ENCODE results near the gene DHX32.
"Not testable (repeated sequence)": the region's sequence is repeated elsewhere in the genome, so short reads cannot be mapped to it uniquely, and the experiment has no call there.

DHX32 gene, protein sequence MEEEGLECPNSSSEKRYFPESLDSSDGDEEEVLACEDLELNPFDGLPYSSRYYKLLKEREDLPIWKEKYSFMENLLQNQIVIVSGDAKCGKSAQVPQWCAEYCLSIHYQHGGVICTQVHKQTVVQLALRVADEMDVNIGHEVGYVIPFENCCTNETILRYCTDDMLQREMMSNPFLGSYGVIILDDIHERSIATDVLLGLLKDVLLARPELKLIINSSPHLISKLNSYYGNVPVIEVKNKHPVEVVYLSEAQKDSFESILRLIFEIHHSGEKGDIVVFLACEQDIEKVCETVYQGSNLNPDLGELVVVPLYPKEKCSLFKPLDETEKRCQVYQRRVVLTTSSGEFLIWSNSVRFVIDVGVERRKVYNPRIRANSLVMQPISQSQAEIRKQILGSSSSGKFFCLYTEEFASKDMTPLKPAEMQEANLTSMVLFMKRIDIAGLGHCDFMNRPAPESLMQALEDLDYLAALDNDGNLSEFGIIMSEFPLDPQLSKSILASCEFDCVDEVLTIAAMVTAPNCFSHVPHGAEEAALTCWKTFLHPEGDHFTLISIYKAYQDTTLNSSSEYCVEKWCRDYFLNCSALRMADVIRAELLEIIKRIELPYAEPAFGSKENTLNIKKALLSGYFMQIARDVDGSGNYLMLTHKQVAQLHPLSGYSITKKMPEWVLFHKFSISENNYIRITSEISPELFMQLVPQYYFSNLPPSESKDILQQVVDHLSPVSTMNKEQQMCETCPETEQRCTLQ

DNA sequence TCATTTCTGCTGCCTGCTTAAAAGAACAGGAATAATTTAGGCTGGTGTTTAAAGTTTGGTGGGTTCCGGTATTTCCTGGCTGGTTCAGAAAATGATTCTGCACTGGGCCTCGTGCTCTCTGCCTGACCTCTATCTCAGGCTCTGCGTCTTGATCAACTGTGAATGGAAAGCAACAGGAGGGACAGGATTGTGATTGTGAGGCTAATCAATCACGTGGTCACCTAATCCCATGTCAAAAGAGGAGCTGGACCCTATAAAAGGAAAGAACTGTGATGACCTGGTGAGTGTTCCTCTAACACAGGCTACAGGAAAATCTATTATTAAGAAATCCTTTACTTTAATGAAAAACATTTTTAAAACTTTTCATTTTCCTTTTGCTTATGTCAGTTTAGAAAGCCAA, at the start of gene DHX32:
TSS of gene DHX32 (minus strand) at position 101 of the 400 bp plus-strand sequence. CDS start 468 bp downstream, outside the sequence.
- DNase-seq: no peak

DNA sequence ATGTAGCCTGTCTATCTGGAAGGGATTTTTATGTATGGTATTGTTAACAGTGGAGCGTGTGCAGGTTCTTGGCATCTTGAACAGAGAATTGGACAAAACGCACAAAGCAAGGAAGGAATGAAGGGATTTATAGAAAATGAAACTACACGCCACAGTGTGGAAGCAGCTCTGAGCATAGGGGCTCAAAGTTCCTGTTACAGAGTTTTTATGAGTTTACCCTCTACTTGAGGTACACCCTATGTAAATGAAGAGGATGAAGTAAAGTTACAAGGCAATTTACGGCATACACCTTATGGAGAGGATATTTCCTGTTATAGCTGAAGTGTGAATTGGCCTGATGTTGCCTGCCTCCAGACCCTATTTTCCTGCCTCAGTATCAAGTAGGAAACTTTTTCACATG, 48.5 kb upstream of the DHX32 start:
- no peak for DNase-seq

DNA sequence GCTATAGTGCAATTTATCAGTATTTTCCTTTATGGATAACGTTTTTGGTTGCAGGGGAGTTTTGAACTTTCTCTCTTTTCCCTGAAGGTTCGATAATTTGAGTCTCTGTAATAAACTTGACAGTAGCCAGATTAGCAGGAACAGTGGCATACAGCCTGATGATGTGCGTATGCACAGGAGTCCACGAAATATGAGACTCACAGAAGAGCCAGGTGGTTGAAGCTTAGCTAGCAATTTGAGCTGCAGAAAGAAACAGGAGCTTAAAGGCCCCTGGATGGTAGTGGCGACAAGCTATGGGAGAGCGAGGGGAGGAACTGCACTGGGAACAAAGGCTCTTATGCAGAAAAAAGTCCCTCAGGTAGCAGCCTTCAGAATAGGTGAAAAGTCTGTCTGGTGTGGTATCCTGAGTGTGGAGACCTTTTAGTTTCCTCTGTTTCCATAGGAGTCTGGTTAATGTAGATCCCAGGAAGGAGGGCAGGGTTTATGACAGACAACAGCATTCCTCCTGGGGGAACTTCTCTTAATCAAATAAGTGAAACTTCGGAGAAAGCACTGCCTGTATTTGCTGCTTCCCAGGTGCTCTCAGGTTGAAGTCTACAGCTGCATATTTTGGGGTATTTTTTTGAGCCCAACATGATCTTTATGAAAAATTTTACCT, 48.0 kb upstream of the DHX32 start:
- DNase-seq: no peak

DNA sequence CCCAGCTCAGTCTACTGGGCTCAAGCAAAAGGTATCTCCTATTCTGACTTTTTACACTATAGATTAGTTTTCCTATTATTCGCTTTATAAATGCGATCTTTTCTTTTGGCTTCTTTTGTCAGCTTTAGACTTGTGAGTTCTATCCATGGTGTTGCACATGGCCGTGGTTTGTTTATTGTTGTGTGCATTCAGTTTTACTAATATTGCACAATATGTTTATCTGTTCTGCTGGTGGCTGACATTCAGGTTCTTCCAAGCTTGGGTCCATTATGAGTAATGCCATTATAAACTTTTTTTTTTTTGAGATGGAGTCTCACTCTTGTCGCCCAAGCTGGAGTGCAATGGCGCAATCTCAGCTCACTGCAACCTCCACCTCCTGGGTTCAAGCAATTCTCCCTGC, 46.2 kb upstream of the DHX32 start:
- not testable (repeated sequence) for DNase-seq

DNA sequence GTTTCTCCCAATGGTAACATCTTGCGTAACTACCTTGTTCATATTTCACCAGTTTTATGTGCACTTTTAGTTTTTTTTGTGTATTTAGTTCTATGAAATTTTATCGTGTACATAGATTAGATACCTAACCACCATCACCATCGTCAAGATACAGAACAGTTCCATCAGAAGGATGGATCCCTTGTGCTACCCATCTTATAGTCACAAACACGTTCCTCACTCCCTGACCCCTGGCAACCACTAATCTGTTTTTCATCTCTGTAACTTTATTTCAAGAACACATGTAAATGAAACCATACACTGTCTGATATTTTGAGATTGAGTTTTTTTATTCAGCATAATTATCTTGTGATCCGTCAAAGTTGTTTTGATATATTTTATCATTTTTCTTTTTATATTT, 45.2 kb upstream of the DHX32 start:
- DNase-seq: no peak

DNA sequence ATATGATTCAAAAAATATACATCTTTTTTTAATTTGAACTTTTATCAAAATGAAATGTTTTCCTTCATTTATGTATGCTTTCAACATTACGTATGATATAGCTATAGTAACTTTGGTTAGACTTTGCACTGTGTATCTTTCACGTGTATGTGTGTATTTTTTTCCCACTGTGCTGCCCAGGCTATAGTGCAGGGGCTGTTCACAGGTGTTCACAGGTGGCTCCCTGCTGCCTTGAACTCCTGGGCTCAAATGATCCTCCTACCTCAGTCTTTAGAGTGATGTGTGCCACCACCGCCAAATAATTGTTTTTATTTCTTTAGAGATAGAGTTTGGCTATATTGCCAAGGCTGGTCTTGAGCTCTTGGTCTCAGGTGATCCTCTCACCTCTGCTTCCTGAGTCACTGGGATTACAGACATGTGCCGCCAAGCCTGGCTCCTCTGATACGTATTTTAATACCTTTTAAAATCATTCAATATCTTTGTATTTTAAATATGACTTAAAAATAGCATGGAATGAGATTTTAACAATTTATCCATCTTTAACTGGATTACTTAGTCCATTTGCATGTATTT, 44.3 kb upstream of the DHX32 start:
- DNase-seq: no peak

DNA sequence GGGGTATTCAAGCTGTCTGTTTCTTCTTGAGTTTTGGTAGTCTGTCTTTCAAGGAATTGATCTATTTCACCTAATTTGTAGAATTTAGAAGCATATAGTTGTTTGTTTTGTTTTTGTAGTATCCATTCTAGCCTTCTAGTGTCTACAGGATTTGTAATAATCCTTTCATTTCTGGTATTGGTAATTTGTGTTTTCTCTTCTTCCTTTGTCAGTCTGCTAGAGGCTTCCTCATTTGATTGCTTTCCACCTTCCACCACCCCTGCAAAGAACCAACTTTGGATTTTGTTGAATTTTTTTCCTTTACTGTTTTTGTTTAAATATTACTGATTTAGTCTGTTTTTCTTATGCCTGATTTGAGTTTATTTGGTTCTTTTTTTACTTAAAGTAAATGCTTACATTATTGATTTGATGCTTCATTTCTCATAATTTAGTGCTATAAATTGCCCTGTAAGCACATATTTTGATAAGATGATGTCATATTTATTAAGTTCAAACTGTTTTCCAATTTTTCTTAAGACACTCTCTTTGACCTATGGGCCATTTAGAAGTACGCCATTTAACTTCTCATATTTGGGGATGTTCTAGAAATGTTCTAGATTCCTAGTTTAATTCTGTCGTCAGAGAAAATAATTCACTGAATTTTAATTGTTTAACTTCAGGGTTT, 40.7 kb upstream of the DHX32 start:
- DNase-seq: not testable (repeated sequence)

DNA sequence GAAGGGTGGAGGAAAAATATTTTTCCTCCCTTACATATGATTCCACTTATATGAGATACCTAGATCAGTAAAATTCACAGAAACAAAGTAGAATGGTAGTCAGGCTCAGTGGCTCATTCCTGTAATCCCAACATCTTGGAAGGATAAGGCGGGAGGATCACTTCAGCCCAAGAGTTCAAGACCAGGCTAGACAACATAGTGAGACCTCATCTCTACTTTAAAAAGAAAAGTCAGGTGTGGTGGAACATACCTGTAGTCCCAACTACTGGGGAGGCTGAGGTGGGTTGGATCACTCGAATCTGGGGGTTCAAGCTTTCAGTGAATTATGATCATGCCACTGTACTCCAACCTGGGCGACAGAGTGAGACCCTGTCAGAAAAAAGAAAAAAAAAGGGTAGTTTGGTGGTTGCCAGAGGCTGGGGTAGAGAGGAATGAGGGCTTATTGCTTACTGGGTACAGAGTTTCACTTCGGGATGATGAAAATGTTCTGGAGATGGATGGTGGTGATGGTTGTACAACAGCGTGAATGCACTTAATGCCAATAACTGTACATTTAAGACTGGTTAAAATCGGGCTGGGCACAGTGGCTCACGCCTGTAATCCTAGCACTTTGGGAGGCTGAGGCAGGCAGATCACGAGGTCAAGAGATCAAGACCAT, 36.7 kb upstream of the DHX32 start:
- DNase-seq: not testable (repeated sequence)

DNA sequence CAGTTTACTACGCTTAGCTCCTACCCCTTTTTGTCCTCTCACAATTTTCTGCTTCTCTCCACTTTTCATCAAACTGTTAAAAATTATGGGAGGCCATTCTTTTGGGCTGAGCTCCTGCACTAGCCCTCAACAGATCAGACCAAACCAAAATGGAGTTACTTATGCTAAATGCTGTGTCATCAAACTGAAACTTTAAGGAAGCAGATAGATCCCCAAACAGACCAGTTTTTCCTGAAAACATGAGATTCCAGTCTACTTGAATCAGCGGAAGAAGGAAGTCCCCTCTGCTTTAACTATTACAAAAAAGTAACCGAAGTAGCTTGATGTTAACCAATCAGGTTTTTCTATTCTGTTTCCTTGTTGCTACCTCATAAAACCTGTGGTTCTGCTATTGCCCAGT, 35.9 kb upstream of the DHX32 start:
- DNase-seq: no peak

DNA sequence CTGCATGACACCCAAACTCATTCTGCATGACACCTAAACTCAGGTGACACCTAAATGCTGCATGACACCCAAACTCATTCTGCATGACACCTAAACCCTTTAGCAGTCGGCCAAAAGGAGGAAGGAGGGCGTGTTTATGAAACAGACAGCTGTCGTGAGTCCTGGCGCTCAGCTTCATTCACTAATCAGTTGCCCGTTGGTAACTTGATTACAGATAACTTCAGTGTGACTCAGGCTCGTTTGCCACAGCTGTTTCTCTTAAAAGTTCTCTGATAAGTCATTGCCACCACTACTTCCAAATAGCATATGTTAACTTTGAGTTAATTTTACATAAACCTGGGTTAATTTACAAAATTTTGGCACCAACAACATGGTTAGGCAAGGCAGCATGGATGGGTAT, 32.2 kb upstream of the DHX32 start:
- not testable (repeated sequence) for DNase-seq

DNA sequence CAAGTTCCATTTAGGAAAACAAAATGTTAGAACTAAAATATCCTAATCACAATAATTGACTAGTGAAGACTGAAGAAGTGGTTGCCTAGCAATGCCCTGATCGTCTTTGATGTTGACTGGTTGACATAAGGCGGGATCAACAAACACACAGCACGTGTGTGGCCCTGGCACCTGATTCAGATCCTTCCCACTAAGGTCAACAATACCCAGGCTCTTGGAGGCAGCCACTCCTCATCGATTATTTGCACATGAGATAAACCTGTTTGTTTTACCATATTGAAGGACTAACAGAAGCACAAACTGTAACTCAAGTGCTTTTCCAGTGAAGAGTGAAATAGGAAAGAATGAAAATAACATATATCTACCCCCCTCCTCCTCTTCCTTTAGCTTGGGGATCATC, 30.9 kb upstream of the DHX32 start:
- DNase-seq: no peak

DNA sequence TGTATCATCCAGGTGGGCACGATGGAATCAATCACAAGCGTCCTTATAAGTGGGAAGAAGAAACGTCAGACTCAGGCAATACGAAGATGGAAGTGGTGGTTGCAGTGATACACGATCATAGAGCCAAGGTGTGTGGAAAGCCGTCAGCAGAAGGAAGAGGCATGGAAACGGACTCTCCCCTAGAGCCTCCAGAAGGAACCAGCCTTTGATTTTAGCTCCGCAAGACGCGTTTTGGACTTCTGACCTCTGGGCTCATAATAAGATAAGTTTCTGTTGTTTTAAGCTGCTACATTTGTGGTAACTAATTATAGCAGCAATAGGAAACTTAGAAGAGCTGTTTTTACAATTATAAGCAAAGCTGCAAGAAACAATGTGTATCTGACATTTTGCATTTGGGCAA, 30.1 kb upstream of the DHX32 start:
- DNase-seq: no peak

DNA sequence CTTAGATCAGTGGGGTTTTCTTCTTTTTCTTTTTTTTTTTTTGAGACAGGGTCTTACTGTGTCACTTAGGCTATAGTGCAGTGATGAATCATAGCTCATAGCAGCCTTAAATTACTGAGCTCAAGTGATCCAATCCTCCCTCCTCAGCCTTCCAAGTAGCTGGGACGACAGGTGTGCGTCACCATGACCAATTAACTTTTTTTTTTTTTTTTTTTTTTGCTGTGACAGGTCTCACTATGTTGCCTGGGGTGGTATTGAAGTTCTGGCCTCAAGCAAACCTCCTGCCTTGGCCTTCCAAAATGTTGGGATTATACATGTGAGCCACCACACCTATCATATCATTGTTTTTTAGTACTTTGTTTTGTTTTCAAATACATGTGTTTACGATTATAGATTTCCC, 28.4 kb upstream of the DHX32 start:
- DNase-seq: not testable (repeated sequence)

DNA sequence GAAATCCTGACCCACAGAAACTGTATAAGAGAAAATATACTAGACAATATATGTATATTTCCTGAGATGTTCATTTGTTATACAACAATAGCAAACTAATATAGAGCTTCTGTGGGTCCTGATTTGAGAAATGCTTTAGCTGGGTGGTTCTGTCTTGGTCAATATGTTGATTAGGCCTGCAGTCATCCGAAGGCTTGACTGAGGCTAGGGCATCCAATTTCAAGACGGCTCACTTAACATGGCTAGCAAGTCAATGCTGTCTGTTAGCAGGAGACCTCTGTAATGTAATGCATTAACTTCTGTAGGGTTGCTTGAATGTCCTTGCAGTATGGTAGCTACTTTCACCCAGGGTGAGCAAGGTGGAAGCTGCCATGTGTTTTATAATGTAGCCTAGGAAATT, 27.7 kb upstream of the DHX32 start:
- DNase-seq: not testable (repeated sequence)

DNA sequence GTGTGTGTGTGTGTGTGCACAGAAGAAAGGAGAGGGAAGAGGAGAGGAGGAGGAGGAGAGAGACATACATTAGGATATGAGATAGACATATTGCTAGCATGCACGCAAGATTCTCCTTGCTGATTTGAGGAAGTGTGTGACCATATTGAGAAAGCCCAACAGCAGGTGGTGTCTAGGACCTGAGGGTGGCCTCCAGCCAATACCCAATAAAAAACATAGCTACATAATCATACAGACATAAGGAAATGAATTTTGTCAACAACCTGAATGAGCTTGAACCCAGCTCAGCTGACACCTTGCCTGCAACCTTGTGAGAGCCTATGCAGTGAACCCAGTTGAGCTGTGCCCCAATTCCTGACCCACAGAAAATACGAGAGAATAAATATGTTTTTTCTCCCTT, 26.5 kb upstream of the DHX32 start:
- not testable (repeated sequence) for DNase-seq

DNA sequence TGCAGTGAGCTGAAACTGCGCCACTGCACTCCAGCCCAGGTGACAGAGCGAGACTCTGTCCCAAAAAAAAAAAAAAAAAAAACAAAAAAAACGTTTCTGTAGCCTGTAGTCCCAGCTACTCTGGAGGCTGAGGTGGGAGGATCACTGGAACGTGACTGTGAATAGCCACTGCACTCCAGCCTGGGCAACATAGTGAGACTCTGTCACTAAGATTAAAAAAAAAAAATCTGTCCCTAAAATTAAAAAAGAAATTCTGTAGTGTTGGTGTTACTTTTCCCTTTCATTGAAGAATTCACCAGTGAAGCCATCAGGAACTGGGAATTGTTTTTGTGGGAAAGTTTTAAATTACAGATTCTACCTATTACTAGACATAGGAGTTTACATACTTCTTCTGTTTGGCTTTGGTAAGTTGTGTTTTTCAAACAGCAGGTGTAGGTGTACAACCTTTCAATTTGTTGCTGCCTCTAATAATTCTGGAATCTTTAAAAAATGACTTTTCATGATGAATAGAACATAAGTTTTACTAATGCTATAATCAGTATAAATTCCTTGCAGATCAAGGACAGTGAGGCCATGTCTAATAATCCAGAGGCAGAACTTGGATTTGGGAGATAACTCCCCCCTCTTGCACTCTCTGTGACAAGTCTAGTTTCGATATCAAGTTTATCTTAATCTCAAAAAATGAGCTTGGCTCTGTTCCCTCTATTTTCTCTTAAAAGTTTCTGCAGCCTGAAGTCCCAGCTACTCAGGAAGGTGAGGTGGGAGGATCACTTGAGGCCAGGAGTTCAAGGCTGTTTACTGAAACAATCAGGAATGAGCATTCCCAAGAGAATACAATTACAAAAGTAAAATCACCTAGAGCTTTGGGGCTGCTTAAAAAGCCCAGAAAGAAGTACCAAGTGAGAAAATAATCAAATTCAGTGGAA, 24.2 kb upstream of the DHX32 start:
- DNase-seq: not testable (repeated sequence)

DNA sequence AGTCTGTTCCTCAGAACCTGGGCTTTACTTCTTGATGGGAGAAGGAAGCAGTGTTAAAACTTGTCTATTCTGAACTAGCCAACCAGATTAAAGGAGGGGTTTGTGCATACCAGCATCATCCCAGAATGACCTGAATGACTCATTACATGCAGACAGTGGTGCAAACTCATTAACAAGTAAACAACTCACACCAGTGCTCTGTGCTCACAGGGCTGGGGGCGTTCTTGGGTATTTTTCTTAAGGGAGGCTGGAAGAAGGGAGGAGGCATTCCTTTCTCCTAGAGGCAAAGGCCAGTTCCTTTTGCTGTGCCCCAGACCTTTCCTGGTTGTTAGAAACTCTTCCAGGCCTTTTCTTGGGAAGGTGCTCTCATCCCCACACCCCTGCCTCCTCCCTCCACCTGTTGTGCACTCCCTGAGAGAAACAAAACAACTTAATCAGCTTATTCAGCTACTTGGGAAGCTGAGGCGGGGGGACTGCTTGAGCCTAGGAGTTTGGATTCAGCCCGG, 22.1 kb upstream of the DHX32 start:
- not testable (repeated sequence) for DNase-seq

DNA sequence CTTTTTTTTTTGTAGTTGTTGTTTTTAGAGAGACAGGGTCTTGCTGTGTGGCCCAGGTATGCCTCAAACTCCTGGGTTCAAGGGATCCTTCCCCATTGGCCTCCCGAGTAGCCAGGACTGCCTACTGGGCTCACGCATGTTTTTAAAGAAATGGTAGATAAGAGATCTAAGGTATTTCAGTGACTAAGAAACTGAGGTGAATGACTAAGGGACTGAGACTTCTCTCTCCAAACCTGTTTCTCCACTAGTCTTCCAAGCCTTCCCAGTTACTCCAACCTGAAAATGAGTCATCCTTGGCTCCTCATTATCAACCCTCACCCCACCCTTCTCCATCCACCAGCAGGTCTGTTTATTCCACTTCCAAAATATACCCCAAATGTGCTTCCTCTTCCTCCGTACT, 19.9 kb upstream of the DHX32 start:
- not testable (repeated sequence) for DNase-seq

DNA sequence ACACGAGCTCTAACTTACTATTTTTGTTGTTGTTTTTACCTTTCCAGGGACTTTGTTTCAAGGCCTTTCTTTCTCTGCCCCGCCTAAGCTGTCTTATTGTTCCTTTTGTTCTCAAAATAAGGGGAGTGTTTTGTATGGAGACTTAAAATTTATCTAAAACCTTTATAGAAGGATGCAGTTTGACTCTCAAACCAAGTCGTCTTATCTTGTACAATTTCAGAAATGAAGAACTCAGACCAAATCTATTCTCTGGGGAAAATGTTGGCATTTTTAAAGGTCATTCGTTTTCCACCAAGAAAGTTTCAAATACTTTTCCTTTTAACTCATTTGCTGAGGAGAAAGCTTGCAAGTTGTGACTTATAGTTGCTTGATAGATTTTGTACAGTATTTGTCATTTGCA, 16.2 kb upstream of the DHX32 start:
- DNase-seq: not testable (repeated sequence)

DNA sequence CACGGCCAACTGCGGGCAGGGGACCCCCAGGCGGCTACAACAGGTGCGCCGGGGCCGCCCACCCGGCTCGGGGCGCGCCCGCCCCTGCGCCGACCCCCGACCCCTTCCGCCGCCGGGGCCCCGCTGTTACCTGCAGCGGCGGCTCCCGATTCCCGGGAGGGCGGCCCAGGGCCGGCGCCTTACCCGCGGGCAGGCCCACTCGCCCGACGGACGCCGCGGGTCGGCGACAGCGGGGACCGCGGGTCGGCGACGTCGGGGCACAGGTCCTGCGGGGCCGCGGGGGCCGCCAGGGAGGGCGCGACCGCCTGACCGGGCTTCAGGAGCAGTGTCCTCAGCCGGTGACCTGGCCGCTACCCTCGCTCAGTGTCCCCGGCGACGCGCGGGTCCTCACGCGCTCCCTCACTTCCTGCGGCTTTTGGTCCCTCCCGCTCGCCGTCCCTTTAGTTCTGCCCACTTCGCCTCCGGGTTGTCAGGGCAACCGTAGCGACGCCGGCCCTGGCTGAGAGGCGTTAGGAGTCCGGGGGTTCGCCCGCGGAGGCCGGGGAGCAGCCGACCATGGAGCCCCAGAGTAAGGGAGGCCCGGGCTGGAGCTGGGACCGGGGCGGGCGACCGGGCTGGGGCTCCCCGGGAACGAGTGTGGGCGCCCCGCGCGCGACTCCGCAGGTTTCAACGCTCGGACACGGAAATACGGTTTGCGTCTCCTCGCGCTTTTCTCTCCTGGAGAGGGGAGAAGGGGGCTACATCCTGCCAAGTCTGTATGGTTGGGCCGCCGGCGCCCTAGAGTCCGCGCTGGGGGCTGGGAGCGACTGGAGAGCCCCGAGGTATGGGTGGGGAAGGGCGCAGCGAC, 15.2 kb upstream of the DHX32 start, which contains the start of gene FANK1:
TSS of gene FANK1 (plus strand) at position 477 of the 847 bp plus-strand sequence. CDS start at position 556, 79 bp downstream.
- not testable (repeated sequence) for DNase-seq
